Memory B cell (primary cell): ENCODE measurements around the gene TMEM108.
A peak's percentile ranks its signal among the peaks of the same experiment; 100 is the strongest.

ENCODE experiments used
- ATAC-seq: fragments of 150-1000 bp; cut with Tn5 transposase; 2 replicates; pipeline ENCODE4 v1.10.0; 2021; ENCODE audit warnings: low read depth, mild to moderate bottlenecking, moderate library complexity
- DNase-seq, 2 donors: peaks; one replicate each; pipeline ENCODE4 v3.0.0; 2022; ENCODE audit warnings: low spot score in 2 of 2
- H3K27ac Mint-ChIP-seq: one replicate; pipeline ENCODE4 v1.8.0; 2022; ENCODE audit warnings: mild to moderate bottlenecking, moderate library complexity, mixed read lengths
- H3K27me3 Mint-ChIP-seq: one replicate; pipeline ENCODE4 v1.8.0; 2022; ENCODE audit warnings: mixed read lengths
- H3K36me3 Mint-ChIP-seq: one replicate; pipeline ENCODE4 v1.8.0; 2022; ENCODE audit warnings: mild to moderate bottlenecking, mixed read lengths
- H3K4me1 Mint-ChIP-seq: one replicate; pipeline ENCODE4 v1.8.0; 2022; ENCODE audit warnings: mixed read lengths
- H3K4me3 Mint-ChIP-seq: one replicate; pipeline ENCODE4 v1.8.0; 2022; ENCODE audit warnings: mild to moderate bottlenecking, moderate library complexity, mixed read lengths
- H3K9me3 Mint-ChIP-seq: one replicate; pipeline ENCODE4 v1.8.0; 2022; ENCODE audit warnings: mixed read lengths

Gene TMEM108

GRCh38 chr3:133211449-133211848 is 173.3 kb downstream of the TMEM108 start:
- ATAC-seq (peak; percentile 93), DNase-seq (no peak)

GRCh38 chr3:133211856-133212255 is 173.7 kb downstream of the TMEM108 start:
- H3K4me1 Mint-ChIP-seq, result peaks cover 13% of the 10 kb centered on the region
- H3K9me3 Mint-ChIP-seq, result no peaks in the 10 kb centered on the region
- H3K36me3 Mint-ChIP-seq, result no peaks in the 10 kb centered on the region
- DNase-seq (no peak), ATAC-seq (no peak)
- no peaks in the 10 kb centered on the region for H3K27me3 Mint-ChIP-seq
- no peak overlapping the region for H3K4me3 Mint-ChIP-seq
- H3K27ac Mint-ChIP-seq, result no peak overlapping the region

More at GRCh38 chr3:133211449-133211848, 173.3 kb downstream of the TMEM108 start:
- Mint-ChIP-seq H3K27me3 (no peaks in the 10 kb centered on the region), H3K36me3 (no peaks in the 10 kb centered on the region), H3K4me1 (peaks cover 13% of the 10 kb centered on the region), H3K9me3 (no peaks in the 10 kb centered on the region), H3K27ac (no peak overlapping the region), H3K4me3 (no peak overlapping the region)

GRCh38 chr3:133213937-133214336 is 175.7 kb downstream of the TMEM108 start:
- Mint-ChIP-seq H3K9me3 (peaks cover 4% of the 10 kb centered on the region), H3K4me3 (no peak overlapping the region), H3K4me1 (peaks cover 13% of the 10 kb centered on the region), H3K36me3 (no peaks in the 10 kb centered on the region), H3K27ac (no peak overlapping the region), H3K27me3 (no peaks in the 10 kb centered on the region)
- ATAC-seq (no peak), DNase-seq (no peak)

- DNase-seq (no peak), ATAC-seq (no peak)
- peaks cover 5% of the 10 kb centered on the region for H3K27me3 Mint-ChIP-seq
- H3K4me1 Mint-ChIP-seq, result no peaks in the 10 kb centered on the region
- no peak overlapping the region for H3K4me3 Mint-ChIP-seq
- H3K27ac Mint-ChIP-seq, result no peak overlapping the region
- H3K9me3 Mint-ChIP-seq, result peaks cover 1% of the 10 kb centered on the region
- H3K36me3 Mint-ChIP-seq, result peaks cover 5% of the 10 kb centered on the region
Measured at GRCh38 chr3:133227813-133228212, 189.6 kb downstream of the TMEM108 start.

- no peaks in the 10 kb centered on the region for H3K4me1 Mint-ChIP-seq
- ATAC-seq (no peak), DNase-seq (no peak)
- H3K9me3 Mint-ChIP-seq, result peaks cover 1% of the 10 kb centered on the region
- H3K36me3 Mint-ChIP-seq, result peaks cover 3% of the 10 kb centered on the region
- H3K27me3 Mint-ChIP-seq, result peaks cover 5% of the 10 kb centered on the region
- no peak overlapping the region for H3K4me3 Mint-ChIP-seq
- H3K27ac Mint-ChIP-seq, result no peak overlapping the region
Measured at GRCh38 chr3:133230195-133230594, 192.0 kb downstream of the TMEM108 start.

- no peak for ATAC-seq
- Mint-ChIP-seq H3K36me3 (no peaks in the 10 kb centered on the region), H3K27me3 (peaks cover 11% of the 10 kb centered on the region), H3K4me3 (no peak overlapping the region), H3K27ac (no peak overlapping the region), H3K9me3 (peaks cover 1% of the 10 kb centered on the region), H3K4me1 (no peaks in the 10 kb centered on the region)
- DNase-seq, result no peak
Measured at GRCh38 chr3:133236901-133237300, 198.7 kb downstream of the TMEM108 start.

GRCh38 chr3:133237380-133237779 is 199.2 kb downstream of the TMEM108 start:
- no peak overlapping the region for H3K27ac Mint-ChIP-seq
- ATAC-seq (no peak), DNase-seq (no peak)
- H3K36me3 Mint-ChIP-seq, result no peaks in the 10 kb centered on the region
- peaks cover 1% of the 10 kb centered on the region for H3K9me3 Mint-ChIP-seq
- peaks cover 15% of the 10 kb centered on the region for H3K27me3 Mint-ChIP-seq
- H3K4me1 Mint-ChIP-seq, result no peaks in the 10 kb centered on the region
- H3K4me3 Mint-ChIP-seq, result no peak overlapping the region

- no peaks in the 10 kb centered on the region for H3K36me3 Mint-ChIP-seq
- ATAC-seq (no peak), DNase-seq (no peak)
- no peak overlapping the region for H3K4me3 Mint-ChIP-seq
- H3K4me1 Mint-ChIP-seq, result no peaks in the 10 kb centered on the region
- H3K9me3 Mint-ChIP-seq, result peaks cover 1% of the 10 kb centered on the region
- peaks cover 19% of the 10 kb centered on the region for H3K27me3 Mint-ChIP-seq
- H3K27ac Mint-ChIP-seq, result no peak overlapping the region
Measured at GRCh38 chr3:133238015-133238414, 199.8 kb downstream of the TMEM108 start.

GRCh38 chr3:133246119-133246518 is 207.9 kb downstream of the TMEM108 start:
- no peak for ATAC-seq
- Mint-ChIP-seq H3K4me3 (no peak overlapping the region), H3K4me1 (no peaks in the 10 kb centered on the region), H3K9me3 (peaks cover 1% of the 10 kb centered on the region), H3K27me3 (peaks cover 14% of the 10 kb centered on the region), H3K36me3 (no peaks in the 10 kb centered on the region), H3K27ac (no peak overlapping the region)
- DNase-seq, result no peak

GRCh38 chr3:133246773-133247172 is 208.6 kb downstream of the TMEM108 start:
- Mint-ChIP-seq H3K27ac (no peak overlapping the region), H3K9me3 (no peaks in the 10 kb centered on the region), H3K27me3 (peaks cover 11% of the 10 kb centered on the region), H3K36me3 (no peaks in the 10 kb centered on the region), H3K4me1 (no peaks in the 10 kb centered on the region), H3K4me3 (no peak overlapping the region)
- ATAC-seq, result no peak
- DNase-seq, result no peak

GRCh38 chr3:133248389-133248788 is 210.2 kb downstream of the TMEM108 start:
- Mint-ChIP-seq H3K9me3 (no peaks in the 10 kb centered on the region), H3K27ac (no peak overlapping the region), H3K27me3 (peaks cover 2% of the 10 kb centered on the region), H3K36me3 (no peaks in the 10 kb centered on the region), H3K4me3 (no peak overlapping the region), H3K4me1 (no peaks in the 10 kb centered on the region)
- ATAC-seq (no peak), DNase-seq (no peak)

GRCh38 chr3:133249490-133249889 is 211.3 kb downstream of the TMEM108 start:
- Mint-ChIP-seq H3K9me3 (no peaks in the 10 kb centered on the region), H3K36me3 (no peaks in the 10 kb centered on the region), H3K27ac (no peak overlapping the region), H3K4me1 (no peaks in the 10 kb centered on the region), H3K27me3 (peaks cover 2% of the 10 kb centered on the region), H3K4me3 (no peak overlapping the region)
- DNase-seq (no peak), ATAC-seq (no peak)

- DNase-seq, result no peak
- Mint-ChIP-seq H3K9me3 (peaks cover 1% of the 10 kb centered on the region), H3K27ac (no peak overlapping the region), H3K4me3 (no peak overlapping the region), H3K36me3 (no peaks in the 10 kb centered on the region), H3K27me3 (peaks cover 2% of the 10 kb centered on the region), H3K4me1 (peaks cover 2% of the 10 kb centered on the region)
- no peak for ATAC-seq
Measured at GRCh38 chr3:133254151-133254550, 216.0 kb downstream of the TMEM108 start.

- ATAC-seq (no peak), DNase-seq (no peak)
- Mint-ChIP-seq H3K27me3 (peaks cover 2% of the 10 kb centered on the region), H3K27ac (no peak overlapping the region), H3K36me3 (no peaks in the 10 kb centered on the region), H3K4me1 (peaks cover 2% of the 10 kb centered on the region), H3K9me3 (peaks cover 1% of the 10 kb centered on the region), H3K4me3 (no peak overlapping the region)
Measured at GRCh38 chr3:133254716-133255115, 216.5 kb downstream of the TMEM108 start.

- H3K4me3 Mint-ChIP-seq, result no peak overlapping the region
- peaks cover 1% of the 10 kb centered on the region for H3K9me3 Mint-ChIP-seq
- DNase-seq (no peak), ATAC-seq (no peak)
- no peak overlapping the region for H3K27ac Mint-ChIP-seq
- H3K4me1 Mint-ChIP-seq, result peaks cover 2% of the 10 kb centered on the region
- no peaks in the 10 kb centered on the region for H3K36me3 Mint-ChIP-seq
- H3K27me3 Mint-ChIP-seq, result peaks cover 6% of the 10 kb centered on the region
Measured at GRCh38 chr3:133256787-133257483, 218.7 kb downstream of the TMEM108 start.
